Gastroesophageal sphincter (tissue), 3 donors: ENCODE results near the gene MAPK4.

ENCODE experiments used
- POLR2A ChIP-seq, 2 donors: fragments of 450-650 bp; IDR thresholded peaks; one replicate each; pipeline ENCODE4 v1.6.1; 2017; ENCODE audit warnings: antibody characterized with exemption in 2 of 2, mild to moderate bottlenecking in 2 of 2, moderate library complexity in 1 of 2
- TF ChIP-seq, protein P1 (sequence below), 4 experiments: fragments of 200-600 bp in 2 of 4; fragments of 450-650 bp in 2 of 4; sonication (generic) in 1 of 4; IDR thresholded peaks; one replicate each; pipeline ENCODE4 v1.5.1; 2017 to 2019; ENCODE audit warnings: antibody characterized with exemption in 4 of 4, mild to moderate bottlenecking in 2 of 4, moderate library complexity in 2 of 4

DNA sequence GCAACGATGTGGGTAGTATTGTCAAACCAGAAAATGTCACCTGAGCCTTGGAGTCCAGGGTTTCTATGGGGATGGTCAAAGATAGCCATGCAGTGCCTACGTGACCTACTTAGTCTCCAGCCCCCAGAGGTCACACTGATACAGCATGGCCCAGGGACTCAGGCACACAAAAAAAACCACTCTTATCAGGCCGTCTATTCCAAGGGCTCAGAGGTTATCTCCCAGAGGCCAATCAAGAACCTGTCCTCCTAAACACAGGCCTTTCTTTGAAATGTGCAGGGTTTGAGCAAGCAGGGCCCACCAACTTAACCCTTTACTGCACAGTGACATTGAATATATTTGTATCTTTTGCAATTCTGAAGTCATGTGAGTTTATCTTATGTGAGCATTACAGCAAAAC lies 177.2 kb downstream of the MAPK4 start:
- TF ChIP-seq, protein P1, sequence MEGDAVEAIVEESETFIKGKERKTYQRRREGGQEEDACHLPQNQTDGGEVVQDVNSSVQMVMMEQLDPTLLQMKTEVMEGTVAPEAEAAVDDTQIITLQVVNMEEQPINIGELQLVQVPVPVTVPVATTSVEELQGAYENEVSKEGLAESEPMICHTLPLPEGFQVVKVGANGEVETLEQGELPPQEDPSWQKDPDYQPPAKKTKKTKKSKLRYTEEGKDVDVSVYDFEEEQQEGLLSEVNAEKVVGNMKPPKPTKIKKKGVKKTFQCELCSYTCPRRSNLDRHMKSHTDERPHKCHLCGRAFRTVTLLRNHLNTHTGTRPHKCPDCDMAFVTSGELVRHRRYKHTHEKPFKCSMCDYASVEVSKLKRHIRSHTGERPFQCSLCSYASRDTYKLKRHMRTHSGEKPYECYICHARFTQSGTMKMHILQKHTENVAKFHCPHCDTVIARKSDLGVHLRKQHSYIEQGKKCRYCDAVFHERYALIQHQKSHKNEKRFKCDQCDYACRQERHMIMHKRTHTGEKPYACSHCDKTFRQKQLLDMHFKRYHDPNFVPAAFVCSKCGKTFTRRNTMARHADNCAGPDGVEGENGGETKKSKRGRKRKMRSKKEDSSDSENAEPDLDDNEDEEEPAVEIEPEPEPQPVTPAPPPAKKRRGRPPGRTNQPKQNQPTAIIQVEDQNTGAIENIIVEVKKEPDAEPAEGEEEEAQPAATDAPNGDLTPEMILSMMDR (IDR thresholded peaks at IDR 0.05): no peak
- no peak for TF ChIP-seq POLR2A (IDR thresholded peaks at IDR 0.05)
